AG04450 (cell line): ENCODE measurements around the gene PEMT. TPM values are rescaled to one million over a fixed set of nuclear protein-coding genes. Genes with fewer than 3 reads are reported as not detected.
"Not testable (repeated sequence)": the region's sequence is repeated elsewhere in the genome, so short reads cannot be mapped to it uniquely, and the experiment has no call there.

ENCODE experiments used
- CTCF ChIA-PET: fragments of 300-600, 350-600 bp; formaldehyde crosslinking; extraction: SDS; loops from one replicate; lab custom pipeline; 2022; ENCODE audit warnings: antibody characterized with exemption, inconsistent platforms; lab: Charles Lee
- POLR2A ChIA-PET: fragments of 350-600 bp; formaldehyde crosslinking; extraction: SDS; loops from one replicate; lab custom pipeline; 2021; ENCODE audit warnings: antibody characterized with exemption, inconsistent platforms; lab: Yijun Ruan, JAX
- DNase-seq: peaks from one replicate; pipeline ENCODE4 v3.0.0-alpha.2; 2011; ENCODE audit warnings: low read depth, low spot score
- H3K27ac ChIP-seq: one replicate; pipeline ENCODE4 v1.5.1; 2012; ENCODE audit warnings: low read depth, low read length, control low read depth
- H3K27me3 ChIP-seq: one replicate; pipeline ENCODE4 v1.6.0; 2012; ENCODE audit warnings: low read length; ENCODE audit not compliant: control insufficient read depth, insufficient read depth
- H3K4me3 ChIP-seq: 2 replicates; pipeline ENCODE4 v1.5.1; 2011; ENCODE audit warnings: mild to moderate bottlenecking, low read depth, low read length, control low read depth
- H3K9me3 ChIP-seq: 2 replicates; pipeline ENCODE4 v1.5.1; 2012; ENCODE audit warnings: low read length; ENCODE audit not compliant: control insufficient read depth, insufficient read depth
- polyA plus RNA-seq: library from polyadenylated mRNA; depleted of rRNA; stranded (reverse); fragments of >200 nt; gene quantifications from 2 replicates; pipeline ENCODE4 v1.2.3, GENCODE V29; 2011
- TF ChIP-seq, protein P1 (sequence below): IDR thresholded peaks from 2 replicates; pipeline ENCODE4 v1.5.1; 2011; ENCODE audit warnings: low read depth, low read length, control low read depth, inconsistent platforms

The PEMT gene
- polyA plus RNA-seq, 1 experiment, result 14.9 TPM

DNA sequence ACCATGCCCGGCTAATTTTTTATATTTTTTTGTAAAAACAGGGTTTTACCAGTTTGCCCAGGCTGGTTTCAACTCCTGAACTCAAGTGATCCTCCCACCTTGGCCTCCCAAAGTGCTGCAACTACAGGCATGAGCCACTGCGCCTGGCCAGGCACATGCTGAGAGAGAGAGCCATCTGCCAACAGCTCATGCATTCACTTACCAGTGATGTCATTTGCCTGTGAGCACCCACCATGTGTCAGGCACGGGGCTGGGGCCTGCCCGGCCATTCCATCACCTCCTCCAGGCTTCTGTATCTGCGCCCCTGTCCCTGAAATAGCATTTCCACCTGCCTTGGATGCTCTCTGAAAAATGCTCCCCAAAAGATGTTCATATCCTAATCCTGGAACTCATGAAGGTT, 43.6 kb upstream of the PEMT start:
- ChIA-PET CTCF (no interaction called here), POLR2A (interaction anchor here (0.6 kb wide), 1 partner anchor 22 kb away, joined by 4 read pairs; no protein-coding TSS in a partner anchor)
- Histone ChIP-seq H3K27me3 (peaks cover 11% of the 10 kb centered on the region), H3K9me3 (peaks cover 4% of the 10 kb centered on the region; the same call in 1 of the 2 replicates), H3K27ac (no peak overlapping the region), H3K4me3 (no peak overlapping the region)
- no peak for DNase-seq
- TF ChIP-seq, protein P1, sequence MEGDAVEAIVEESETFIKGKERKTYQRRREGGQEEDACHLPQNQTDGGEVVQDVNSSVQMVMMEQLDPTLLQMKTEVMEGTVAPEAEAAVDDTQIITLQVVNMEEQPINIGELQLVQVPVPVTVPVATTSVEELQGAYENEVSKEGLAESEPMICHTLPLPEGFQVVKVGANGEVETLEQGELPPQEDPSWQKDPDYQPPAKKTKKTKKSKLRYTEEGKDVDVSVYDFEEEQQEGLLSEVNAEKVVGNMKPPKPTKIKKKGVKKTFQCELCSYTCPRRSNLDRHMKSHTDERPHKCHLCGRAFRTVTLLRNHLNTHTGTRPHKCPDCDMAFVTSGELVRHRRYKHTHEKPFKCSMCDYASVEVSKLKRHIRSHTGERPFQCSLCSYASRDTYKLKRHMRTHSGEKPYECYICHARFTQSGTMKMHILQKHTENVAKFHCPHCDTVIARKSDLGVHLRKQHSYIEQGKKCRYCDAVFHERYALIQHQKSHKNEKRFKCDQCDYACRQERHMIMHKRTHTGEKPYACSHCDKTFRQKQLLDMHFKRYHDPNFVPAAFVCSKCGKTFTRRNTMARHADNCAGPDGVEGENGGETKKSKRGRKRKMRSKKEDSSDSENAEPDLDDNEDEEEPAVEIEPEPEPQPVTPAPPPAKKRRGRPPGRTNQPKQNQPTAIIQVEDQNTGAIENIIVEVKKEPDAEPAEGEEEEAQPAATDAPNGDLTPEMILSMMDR, result no peak

DNA sequence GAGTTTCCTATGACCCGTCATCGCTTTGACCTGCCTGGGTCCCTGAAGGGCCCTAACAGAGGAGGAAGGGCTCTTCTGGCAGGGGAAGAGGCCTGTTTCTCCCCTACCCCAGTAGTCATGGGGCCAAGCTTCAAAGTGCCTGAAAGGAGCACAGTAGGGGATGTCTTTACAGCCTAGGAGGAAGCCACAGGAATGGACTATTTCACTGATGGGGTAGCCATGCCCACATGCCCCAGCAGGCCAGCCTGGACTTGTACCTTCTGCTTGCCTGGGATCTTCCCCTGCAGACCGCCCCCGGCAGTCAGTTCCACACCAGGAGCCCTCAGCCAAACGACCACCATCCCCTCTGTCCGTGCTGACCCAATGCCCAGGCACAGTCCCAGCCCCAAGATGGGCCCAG, 41.8 kb upstream of the PEMT start:
- no peak overlapping the region for H3K27ac ChIP-seq
- TF ChIP-seq, protein P1, result no peak
- DNase-seq, result no peak
- no peak overlapping the region for H3K4me3 ChIP-seq
- H3K9me3 ChIP-seq, result no peaks in the 10 kb centered on the region
- CTCF ChIA-PET, result no interaction called here
- POLR2A ChIA-PET, result no interaction called here
- peaks cover 15% of the 10 kb centered on the region for H3K27me3 ChIP-seq

DNA sequence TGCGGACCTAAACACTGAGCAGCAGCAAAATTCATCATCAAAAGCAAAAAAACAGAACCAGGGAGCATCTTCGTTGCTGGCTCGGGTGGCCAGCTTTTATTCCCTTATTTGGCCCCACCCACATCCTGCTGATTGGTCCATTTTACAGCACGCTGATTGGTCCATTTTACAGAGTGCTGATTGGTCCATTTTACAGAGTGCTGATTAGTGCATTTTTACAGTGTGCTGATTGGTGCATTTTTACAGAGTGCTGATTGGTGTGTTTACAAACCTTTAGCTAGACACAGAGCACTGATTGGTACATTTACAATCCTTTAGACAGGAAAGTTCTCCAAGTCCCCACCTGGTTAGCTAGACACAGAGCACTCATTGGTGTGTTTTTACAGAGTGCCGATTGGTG, 41.2 kb upstream of the PEMT start:
- DNase-seq, POLR2A ChIA-PET, H3K27ac ChIP-seq, H3K9me3 ChIP-seq, H3K4me3 ChIP-seq: not testable (repeated sequence)
- H3K27me3 ChIP-seq, result peaks cover 15% of the 10 kb centered on the region
- CTCF ChIA-PET, result interaction anchor here (0.8 to 1.1 kb wide), 2 partner anchors 19 to 277 kb away, joined by 3 to 5 read pairs; no protein-coding TSS in a partner anchor

DNA sequence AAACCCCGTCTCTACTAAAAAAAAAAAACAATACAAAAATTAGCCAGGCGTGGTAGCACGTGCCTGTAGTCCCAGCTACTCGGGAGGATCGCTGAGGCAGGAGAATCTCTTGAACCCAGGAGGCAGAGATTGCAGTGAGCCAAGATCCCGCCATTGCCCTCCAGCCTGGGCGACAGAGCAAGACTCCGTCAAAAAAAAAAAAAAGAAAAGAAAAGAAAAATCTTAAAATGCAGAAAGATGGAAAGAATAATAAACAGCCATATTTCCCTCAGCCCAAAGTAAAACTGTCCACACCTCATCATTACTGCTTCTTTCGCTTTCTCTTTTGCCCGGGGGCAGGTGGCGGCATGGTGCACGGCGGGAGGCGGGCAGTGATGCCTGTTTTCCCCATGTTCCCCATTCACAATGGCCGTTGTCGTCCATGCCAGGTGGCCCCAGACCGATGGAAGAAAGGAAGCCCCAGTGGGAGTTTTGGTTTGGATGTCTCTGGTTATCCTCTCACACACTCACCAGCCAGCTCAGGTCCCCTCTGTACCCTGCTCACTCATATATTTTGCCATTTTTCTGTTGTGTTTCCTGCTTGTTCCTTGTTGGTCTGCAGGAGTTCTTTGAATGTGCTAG, 37.0 kb upstream of the PEMT start:
- no peak for DNase-seq
- CTCF ChIA-PET, result no interaction called here
- TF ChIP-seq, protein P1, result no peak
- POLR2A ChIA-PET, result interaction anchor here (1.0 kb wide), 1 partner anchor 9 kb away, joined by 3 read pairs; no protein-coding TSS in a partner anchor
- H3K27ac ChIP-seq, result no peak overlapping the region
- H3K27me3 ChIP-seq, result peaks cover 9% of the 10 kb centered on the region
- no peaks in the 10 kb centered on the region for H3K9me3 ChIP-seq
- no peak overlapping the region for H3K4me3 ChIP-seq

DNA sequence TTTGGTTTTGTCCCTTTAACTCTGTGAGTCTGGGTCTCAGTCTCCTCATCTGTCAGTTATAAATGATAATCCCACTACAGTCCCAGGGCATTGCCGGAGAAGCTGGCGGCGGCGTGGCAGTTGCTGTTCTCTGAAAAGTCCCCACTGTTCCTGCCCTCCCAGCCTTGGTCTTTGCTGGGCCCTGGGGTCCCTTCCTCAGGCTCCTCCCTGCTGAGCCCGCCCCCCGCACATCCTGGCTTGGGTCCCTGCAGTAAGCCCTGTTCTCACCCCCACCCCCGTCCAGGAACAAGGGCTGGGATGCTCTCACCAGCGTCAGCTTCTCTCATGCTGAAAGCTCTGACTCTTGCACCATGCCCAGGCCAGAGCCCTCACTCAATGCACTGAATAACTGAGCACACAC, 35.3 kb upstream of the PEMT start:
- no peak overlapping the region for H3K27ac ChIP-seq
- TF ChIP-seq, protein P1, result no peak
- no peak overlapping the region for H3K4me3 ChIP-seq
- DNase-seq, result no peak
- peaks cover 6% of the 10 kb centered on the region for H3K27me3 ChIP-seq
- POLR2A ChIA-PET, result no interaction called here
- CTCF ChIA-PET, result no interaction called here
- no peaks in the 10 kb centered on the region for H3K9me3 ChIP-seq
